ENCODE measurements around the gene PLA2G4B.

Gene PLA2G4B

GRCh38 chr15:41809121-41809520 lies 29.5 kb upstream of the PLA2G4B start:
- no peak overlapping the region for H3K27ac ChIP-seq (ENCODE audit: insufficient read depth, low read depth, low read length, poor library complexity, severe bottlenecking)

GRCh38 chr15:41809526-41810220 lies 29.0 kb upstream of the PLA2G4B start:
- no peaks in the 10 kb centered on the region for H3K9me3 ChIP-seq (ENCODE audit: control insufficient read depth, low read length)
- H3K27me3 ChIP-seq (ENCODE audit: control insufficient read depth, insufficient read depth, low read length, poor library complexity, severe bottlenecking): no peaks in the 10 kb centered on the region
- H3K4me1 ChIP-seq (ENCODE audit: control insufficient read depth, insufficient read depth, low read length): no peaks in the 10 kb centered on the region
- H3K36me3 ChIP-seq (ENCODE audit: control insufficient read depth, insufficient read depth, low read length): no peaks in the 10 kb centered on the region
- 88 to 90% methylated on average over 12 of the region's 12 CpGs for WGBS, 2 experiments
- no peak overlapping the region for H3K27ac ChIP-seq (ENCODE audit: insufficient read depth, low read depth, low read length, poor library complexity, severe bottlenecking)
- no peak overlapping the region for H3K4me3 ChIP-seq (ENCODE audit: insufficient read depth, low read depth, low read length)

More at GRCh38 chr15:41809121-41809520, 29.5 kb upstream of the PLA2G4B start:
- Histone ChIP-seq H3K9me3 (ENCODE audit: control insufficient read depth, low read length) (no peaks in the 10 kb centered on the region), H3K36me3 (ENCODE audit: control insufficient read depth, insufficient read depth, low read length) (no peaks in the 10 kb centered on the region), H3K27me3 (ENCODE audit: control insufficient read depth, insufficient read depth, low read length, poor library complexity, severe bottlenecking) (no peaks in the 10 kb centered on the region), H3K4me3 (ENCODE audit: insufficient read depth, low read depth, low read length) (no peak overlapping the region), H3K4me1 (ENCODE audit: control insufficient read depth, insufficient read depth, low read length) (no peaks in the 10 kb centered on the region)
- WGBS, 2 experiments: 84 to 91% methylated on average over 2 of the region's 2 CpGs

- 91 to 94% methylated on average over 5 of the region's 5 CpGs for WGBS, 2 experiments
- H3K4me1 ChIP-seq (ENCODE audit: control insufficient read depth, insufficient read depth, low read length): no peaks in the 10 kb centered on the region
- no peak overlapping the region for H3K4me3 ChIP-seq (ENCODE audit: insufficient read depth, low read depth, low read length)
- no peaks in the 10 kb centered on the region for H3K27me3 ChIP-seq (ENCODE audit: control insufficient read depth, insufficient read depth, low read length, poor library complexity, severe bottlenecking)
- no peak overlapping the region for H3K27ac ChIP-seq (ENCODE audit: insufficient read depth, low read depth, low read length, poor library complexity, severe bottlenecking)
- H3K36me3 ChIP-seq (ENCODE audit: control insufficient read depth, insufficient read depth, low read length): no peaks in the 10 kb centered on the region
- no peaks in the 10 kb centered on the region for H3K9me3 ChIP-seq (ENCODE audit: control insufficient read depth, low read length)
Measured at GRCh38 chr15:41810651-41811431, 27.8 kb upstream of the PLA2G4B start.

GRCh38 chr15:41811432-41812195 lies 27.0 kb upstream of the PLA2G4B start:
- no peaks in the 10 kb centered on the region for H3K27me3 ChIP-seq (ENCODE audit: control insufficient read depth, insufficient read depth, low read length, poor library complexity, severe bottlenecking)
- no peaks in the 10 kb centered on the region for H3K36me3 ChIP-seq (ENCODE audit: control insufficient read depth, insufficient read depth, low read length)
- WGBS, 2 experiments: 64 to 70% methylated on average over 18 of the region's 18 CpGs
- no peaks in the 10 kb centered on the region for H3K9me3 ChIP-seq (ENCODE audit: control insufficient read depth, low read length)
- no peak overlapping the region for H3K27ac ChIP-seq (ENCODE audit: insufficient read depth, low read depth, low read length, poor library complexity, severe bottlenecking)
- no peaks in the 10 kb centered on the region for H3K4me1 ChIP-seq (ENCODE audit: control insufficient read depth, insufficient read depth, low read length)
- no peak overlapping the region for H3K4me3 ChIP-seq (ENCODE audit: insufficient read depth, low read depth, low read length)

GRCh38 chr15:41812820-41813375 lies 25.7 kb upstream of the PLA2G4B start:
- peaks cover 3% of the 10 kb centered on the region for H3K36me3 ChIP-seq (ENCODE audit: control insufficient read depth, insufficient read depth, low read length)
- H3K9me3 ChIP-seq (ENCODE audit: control insufficient read depth, low read length): no peaks in the 10 kb centered on the region
- 93 to 95% methylated on average over 11 of the region's 11 CpGs for WGBS, 2 experiments
- no peak overlapping the region for H3K4me3 ChIP-seq (ENCODE audit: insufficient read depth, low read depth, low read length)
- no peak overlapping the region for H3K27ac ChIP-seq (ENCODE audit: insufficient read depth, low read depth, low read length, poor library complexity, severe bottlenecking)
- no peaks in the 10 kb centered on the region for H3K27me3 ChIP-seq (ENCODE audit: control insufficient read depth, insufficient read depth, low read length, poor library complexity, severe bottlenecking)
- H3K4me1 ChIP-seq (ENCODE audit: control insufficient read depth, insufficient read depth, low read length): no peaks in the 10 kb centered on the region

- Histone ChIP-seq H3K4me1 (ENCODE audit: control insufficient read depth, insufficient read depth, low read length) (no peaks in the 10 kb centered on the region), H3K4me3 (ENCODE audit: insufficient read depth, low read depth, low read length) (no peak overlapping the region), H3K9me3 (ENCODE audit: control insufficient read depth, low read length) (no peaks in the 10 kb centered on the region), H3K27me3 (ENCODE audit: control insufficient read depth, insufficient read depth, low read length, poor library complexity, severe bottlenecking) (no peaks in the 10 kb centered on the region), H3K27ac (ENCODE audit: insufficient read depth, low read depth, low read length, poor library complexity, severe bottlenecking) (no peak overlapping the region), H3K36me3 (ENCODE audit: control insufficient read depth, insufficient read depth, low read length) (peaks cover 3% of the 10 kb centered on the region)
- WGBS, 2 experiments: 89 to 96% methylated on average over 8 of the region's 8 CpGs
Measured at GRCh38 chr15:41813426-41813825, 25.2 kb upstream of the PLA2G4B start.

GRCh38 chr15:41814534-41814933 lies 24.1 kb upstream of the PLA2G4B start:
- 92 to 93% methylated on average over 5 of the region's 5 CpGs for WGBS, 2 experiments
- Histone ChIP-seq H3K4me3 (ENCODE audit: insufficient read depth, low read depth, low read length) (no peak overlapping the region), H3K36me3 (ENCODE audit: control insufficient read depth, insufficient read depth, low read length) (peaks cover 3% of the 10 kb centered on the region), H3K4me1 (ENCODE audit: control insufficient read depth, insufficient read depth, low read length) (no peaks in the 10 kb centered on the region), H3K27me3 (ENCODE audit: control insufficient read depth, insufficient read depth, low read length, poor library complexity, severe bottlenecking) (no peaks in the 10 kb centered on the region), H3K27ac (ENCODE audit: insufficient read depth, low read depth, low read length, poor library complexity, severe bottlenecking) (no peak overlapping the region), H3K9me3 (ENCODE audit: control insufficient read depth, low read length) (no peaks in the 10 kb centered on the region)

- Histone ChIP-seq H3K36me3 (ENCODE audit: control insufficient read depth, insufficient read depth, low read length) (peaks cover 3% of the 10 kb centered on the region), H3K9me3 (ENCODE audit: control insufficient read depth, low read length) (no peaks in the 10 kb centered on the region), H3K4me3 (ENCODE audit: insufficient read depth, low read depth, low read length) (no peak overlapping the region), H3K27ac (ENCODE audit: insufficient read depth, low read depth, low read length, poor library complexity, severe bottlenecking) (no peak overlapping the region), H3K4me1 (ENCODE audit: control insufficient read depth, insufficient read depth, low read length) (no peaks in the 10 kb centered on the region), H3K27me3 (ENCODE audit: control insufficient read depth, insufficient read depth, low read length, poor library complexity, severe bottlenecking) (no peaks in the 10 kb centered on the region)
- WGBS, 2 experiments: 95 to 96% methylated on average over 9 of the region's 9 CpGs
Measured at GRCh38 chr15:41816788-41817187, 21.9 kb upstream of the PLA2G4B start.

GRCh38 chr15:41817327-41817726 lies 21.3 kb upstream of the PLA2G4B start:
- WGBS, 2 experiments: 94 to 96% methylated on average over 14 of the region's 14 CpGs
- no peaks in the 10 kb centered on the region for H3K4me1 ChIP-seq (ENCODE audit: control insufficient read depth, insufficient read depth, low read length)
- peaks cover 3% of the 10 kb centered on the region for H3K36me3 ChIP-seq (ENCODE audit: control insufficient read depth, insufficient read depth, low read length)
- no peak overlapping the region for H3K27ac ChIP-seq (ENCODE audit: insufficient read depth, low read depth, low read length, poor library complexity, severe bottlenecking)
- no peaks in the 10 kb centered on the region for H3K27me3 ChIP-seq (ENCODE audit: control insufficient read depth, insufficient read depth, low read length, poor library complexity, severe bottlenecking)
- no peak overlapping the region for H3K4me3 ChIP-seq (ENCODE audit: insufficient read depth, low read depth, low read length)
- no peaks in the 10 kb centered on the region for H3K9me3 ChIP-seq (ENCODE audit: control insufficient read depth, low read length)

- no peaks in the 10 kb centered on the region for H3K27me3 ChIP-seq (ENCODE audit: control insufficient read depth, insufficient read depth, low read length, poor library complexity, severe bottlenecking)
- peaks cover 3% of the 10 kb centered on the region for H3K36me3 ChIP-seq (ENCODE audit: control insufficient read depth, insufficient read depth, low read length)
- no peaks in the 10 kb centered on the region for H3K9me3 ChIP-seq (ENCODE audit: control insufficient read depth, low read length)
- WGBS, 2 experiments: 95 to 96% methylated on average over 6 of the region's 6 CpGs
- no peak overlapping the region for H3K4me3 ChIP-seq (ENCODE audit: insufficient read depth, low read depth, low read length)
- no peaks in the 10 kb centered on the region for H3K4me1 ChIP-seq (ENCODE audit: control insufficient read depth, insufficient read depth, low read length)
- no peak overlapping the region for H3K27ac ChIP-seq (ENCODE audit: insufficient read depth, low read depth, low read length, poor library complexity, severe bottlenecking)
Measured at GRCh38 chr15:41817781-41818180, 20.9 kb upstream of the PLA2G4B start.
